K562 (cell line): ENCODE data around the gene CNOT4. TPM values are rescaled to one million over a fixed set of nuclear protein-coding genes. Genes with fewer than 3 reads are reported as not detected.

ENCODE experiments used
- AFF1 ChIP-seq, 2 experiments: fragments of 450-650 bp; IDR thresholded peaks; 2 replicates each; pipeline ENCODE4 v1.6.1; 2018; ENCODE audit warnings: mild to moderate bottlenecking in 2 of 2, low read depth in 1 of 2; ENCODE audit not compliant: partially characterized antibody in 2 of 2
- DEAF1 ChIP-seq: fragments of 450-650 bp; formaldehyde crosslinking; IDR thresholded peaks from 2 replicates; pipeline ENCODE4 v1.4.0; 2020; ENCODE audit warnings: mild to moderate bottlenecking, moderate library complexity
- FOXM1 ChIP-seq, 2 experiments: fragments of 450-650 bp in 1 of 2; sonication (generic) in 1 of 2; formaldehyde crosslinking in 1 of 2; IDR thresholded peaks; 2 replicates each; pipeline versions ENCODE4 v1.6.1 to v1.9.0; 2017 to 2022; ENCODE audit warnings: low read depth in 2 of 2, mild to moderate bottlenecking in 2 of 2, missing genetic modification reagents in 1 of 2, moderate library complexity in 1 of 2
- MNT ChIP-seq, 2 experiments: fragments of 450-650 bp; conservative IDR thresholded peaks; 2 replicates each; pipeline ENCODE4 v1.6.1; 2017; ENCODE audit warnings: mild to moderate bottlenecking in 2 of 2, moderate library complexity in 2 of 2
- RAD21 ChIP-seq, 2 experiments: fragments of 250-450 bp in 1 of 2; fragments of 450-650 bp in 1 of 2; sonication (Bioruptor Pico) in 1 of 2; formaldehyde crosslinking in 1 of 2; IDR thresholded peaks in 1 of 2; conservative IDR thresholded peaks in 1 of 2; 2 replicates each; pipeline versions ENCODE4 v1.4.0 to v1.8.0; 2020 to 2022; ENCODE audit warnings: mild to moderate bottlenecking in 2 of 2, moderate library complexity in 1 of 2
- ZNF239 ChIP-seq: fragments of 250-450 bp; sonication (Bioruptor Pico); IDR thresholded peaks from 2 replicates; pipeline ENCODE4 v1.4.0; 2020; ENCODE audit warnings: mild to moderate bottlenecking
- polyA plus RNA-seq, 8 experiments: library from polyadenylated mRNA; depleted of rRNA in 4 of 8; stranded (reverse) in 5 of 8; unstranded in 3 of 8; fragments of >200 nt; fragmentation: Nextera tagmentation in 2 of 8; fragmentation: Illumina TruSeq in 1 of 8; extraction: Ambion mirVana in 2 of 8; extraction: Trizol in 1 of 8; gene quantifications; 2 replicates each; pipeline versions ENCODE4 v1.2.1 to v1.2.3, GENCODE V29; 2011 to 2014; ENCODE audit warnings: inconsistent platforms in 1 of 8, missing spikeins in 1 of 8
- total RNA-seq, 7 experiments: library from RNA; depleted of rRNA in 6 of 7; stranded (reverse); fragments of >200 nt in 6 of 7; fragmentation: Illumina TruSeq in 2 of 7; extraction: Trizol in 2 of 7; gene quantifications; 2 replicates each; pipeline versions ENCODE4 v1.2.1 to v1.2.3, GENCODE V29; 2011 to 2021; ENCODE audit warnings: low replicate concordance in 1 of 7

Gene CNOT4
- total and polyA plus RNA-seq, 9 of the 15 experiments (the other 6 are each of a cell fraction or from before 2014, with no cell fraction given): 8.6 to 24.1 (median 15.4) TPM

GRCh38 chr7:135512135-135512887, 2.4 kb upstream of the CNOT4 start (continued):
- TF ChIP-seq FOXM1 (IDR thresholded peaks at IDR 0.05; ENCODE audit: low read depth) (peak; percentile 36; the same call in 1 of the 2 replicates), FOXM1 (CRISPR knock-in tag; IDR thresholded peaks at IDR 0.05; ENCODE audit: low read depth) (no peak), MNT (conservative IDR thresholded peaks at IDR 0.05) (peak; percentile 53 to 55; a peak in 2 of 4 replicates), AFF1 (IDR thresholded peaks at IDR 0.05; ENCODE audit: low read depth in 1 of 2, partially characterized antibody in 2 of 2) (no peak), DEAF1 (CRISPR knock-in tag) (peak; percentile 86), ZNF239 (CRISPR knock-in tag) (no peak), RAD21 (CRISPR knock-in tag; conservative IDR thresholded peaks at IDR 0.05 in 1 of 2, IDR thresholded peaks at IDR 0.05 in 1 of 2) (peak; percentile 89 to 93)
- TF ChIP-seq, all 486 proteins: peak for 49
